Activated CD8-positive, alpha-beta memory T cell treated with anti-CD3 and anti-CD28 coated beads for 48 hours (primary cell): Measurements from ENCODE around the gene EFCAB14.
A peak's percentile ranks its signal among the peaks of the same experiment; 100 is the strongest.
"Not testable (repeated sequence)": the region's sequence is repeated elsewhere in the genome, so short reads cannot be mapped to it uniquely, and the experiment has no call there.

Source experiments
- DNase-seq, 3 experiments: peaks; one replicate each; pipeline ENCODE4 v3.0.0-alpha.2; 2020; ENCODE audit warnings: low read depth in 2 of 3, low spot score in 2 of 3

The EFCAB14 gene, protein sequence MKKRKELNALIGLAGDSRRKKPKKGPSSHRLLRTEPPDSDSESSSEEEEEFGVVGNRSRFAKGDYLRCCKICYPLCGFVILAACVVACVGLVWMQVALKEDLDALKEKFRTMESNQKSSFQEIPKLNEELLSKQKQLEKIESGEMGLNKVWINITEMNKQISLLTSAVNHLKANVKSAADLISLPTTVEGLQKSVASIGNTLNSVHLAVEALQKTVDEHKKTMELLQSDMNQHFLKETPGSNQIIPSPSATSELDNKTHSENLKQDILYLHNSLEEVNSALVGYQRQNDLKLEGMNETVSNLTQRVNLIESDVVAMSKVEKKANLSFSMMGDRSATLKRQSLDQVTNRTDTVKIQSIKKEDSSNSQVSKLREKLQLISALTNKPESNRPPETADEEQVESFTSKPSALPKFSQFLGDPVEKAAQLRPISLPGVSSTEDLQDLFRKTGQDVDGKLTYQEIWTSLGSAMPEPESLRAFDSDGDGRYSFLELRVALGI

DNA sequence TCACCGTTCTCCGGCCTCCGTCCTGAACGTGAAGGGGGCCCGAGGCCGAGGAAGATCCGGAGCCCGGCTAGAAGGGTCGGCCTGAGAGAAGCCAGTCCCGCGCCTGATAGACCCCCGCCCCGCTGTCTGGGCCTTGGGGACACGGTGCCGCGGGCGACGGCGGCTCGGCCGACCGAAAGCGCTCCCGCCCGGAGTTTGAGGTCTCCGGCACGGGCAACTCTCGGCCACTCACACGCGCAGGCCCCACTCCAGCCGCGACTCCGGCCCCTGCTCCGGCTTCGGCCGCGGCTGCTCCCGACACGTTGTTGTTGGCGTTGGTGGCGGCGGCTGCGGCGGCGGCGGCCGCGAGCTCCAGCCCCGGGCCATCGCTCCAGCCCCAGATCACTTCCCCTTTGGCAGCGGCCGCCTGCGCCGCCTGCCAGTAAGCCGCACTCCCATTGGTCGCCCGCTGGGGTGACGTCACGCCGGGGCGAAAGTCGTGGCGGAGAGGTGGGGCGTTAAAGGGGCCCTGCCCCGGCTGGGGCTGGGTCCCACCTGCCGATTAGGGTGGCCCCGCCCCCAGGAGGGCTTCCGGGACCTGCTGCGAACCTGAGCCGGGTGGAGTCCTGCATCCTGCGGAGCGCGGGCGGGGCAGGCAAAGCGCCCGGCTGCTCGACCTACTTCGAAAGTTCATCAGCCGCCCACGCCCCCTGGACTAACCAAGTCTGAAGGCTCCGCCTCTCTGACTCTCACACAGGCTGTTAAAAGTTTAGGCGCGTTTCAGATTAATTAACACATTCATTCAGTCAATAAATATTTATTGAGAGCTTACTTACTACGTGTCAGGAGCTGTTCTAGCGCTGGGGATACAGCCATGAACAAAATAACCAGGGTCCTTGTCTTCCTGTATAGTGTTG lies at the start of gene EFCAB14:
Gene EFCAB14 (minus strand): TSS at position 388 of the 896 bp plus-strand sequence. CDS start 1,027 bp downstream, outside the sequence.
- DNase-seq, result peak; percentile 99 to 100 (median 99)

DNA sequence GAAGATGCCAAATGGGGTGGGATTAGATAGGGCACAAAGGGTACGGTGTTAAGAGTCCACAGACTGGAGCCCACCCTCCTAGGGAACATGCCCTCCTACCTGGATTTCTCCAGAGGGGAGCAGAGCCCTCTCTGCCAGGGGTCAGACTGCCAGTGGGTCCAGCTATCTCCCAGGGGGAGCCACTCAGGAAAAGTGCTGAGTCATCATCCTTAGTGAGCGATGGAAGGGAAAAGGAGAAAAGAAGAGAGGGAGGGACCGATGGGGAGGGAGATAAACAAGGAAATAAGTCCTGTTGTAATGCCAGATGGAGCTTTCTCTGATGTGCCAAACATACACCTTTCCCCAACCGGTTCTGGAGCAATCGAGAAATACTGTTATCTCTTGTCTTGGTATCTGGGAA lies 49.5 kb upstream of the EFCAB14 start:
- DNase-seq, result no peak

DNA sequence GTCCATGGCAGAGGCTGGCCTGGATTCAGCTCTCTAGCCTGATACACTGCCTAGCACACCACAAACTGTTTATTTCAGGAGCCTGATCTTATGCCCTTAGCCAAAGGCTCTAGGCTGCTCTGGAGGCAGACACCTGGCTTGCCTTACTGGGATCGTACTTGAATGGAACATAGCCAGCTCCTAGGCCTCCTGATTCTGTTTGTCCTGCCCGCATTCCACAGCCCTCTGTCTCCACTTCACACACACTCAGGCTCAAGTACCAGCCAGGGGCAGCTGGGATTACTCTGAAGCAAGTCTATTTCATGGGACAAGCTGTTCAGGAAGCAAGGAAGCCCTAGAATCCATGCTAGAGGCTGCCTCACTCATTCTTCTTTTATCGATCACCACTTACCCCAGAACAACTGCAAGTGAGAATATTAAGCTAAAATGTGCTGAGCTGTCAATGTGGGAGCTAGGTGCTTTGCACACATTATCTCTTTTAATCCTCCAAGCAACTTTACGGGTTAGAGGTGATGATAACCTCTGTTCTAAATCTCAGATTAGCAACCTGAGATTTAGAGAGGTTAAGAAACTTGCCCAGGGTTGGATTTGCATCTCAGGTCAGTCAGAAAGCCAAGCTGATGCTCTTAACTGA lies 48.9 kb upstream of the EFCAB14 start:
- DNase-seq, result no peak

DNA sequence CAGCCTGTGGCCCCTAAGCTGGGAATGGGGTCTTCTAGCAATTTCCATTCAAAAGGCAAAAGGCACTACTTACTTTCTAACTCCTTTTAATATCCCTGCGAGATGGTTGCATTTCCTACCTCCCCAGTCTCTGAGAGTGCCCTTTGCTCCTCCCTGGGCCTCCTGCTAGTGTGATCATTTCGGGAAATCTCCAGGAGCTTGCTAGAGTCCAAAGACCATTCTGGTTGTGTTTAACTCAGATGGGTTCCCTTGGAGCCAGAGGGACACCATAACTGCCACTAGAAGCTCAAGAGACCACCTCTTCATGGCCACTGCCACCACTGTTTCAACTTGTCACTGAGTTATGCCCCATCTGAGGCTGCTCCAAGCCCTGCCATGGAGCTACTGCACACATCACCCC lies 45.5 kb upstream of the EFCAB14 start:
- DNase-seq, result no peak

DNA sequence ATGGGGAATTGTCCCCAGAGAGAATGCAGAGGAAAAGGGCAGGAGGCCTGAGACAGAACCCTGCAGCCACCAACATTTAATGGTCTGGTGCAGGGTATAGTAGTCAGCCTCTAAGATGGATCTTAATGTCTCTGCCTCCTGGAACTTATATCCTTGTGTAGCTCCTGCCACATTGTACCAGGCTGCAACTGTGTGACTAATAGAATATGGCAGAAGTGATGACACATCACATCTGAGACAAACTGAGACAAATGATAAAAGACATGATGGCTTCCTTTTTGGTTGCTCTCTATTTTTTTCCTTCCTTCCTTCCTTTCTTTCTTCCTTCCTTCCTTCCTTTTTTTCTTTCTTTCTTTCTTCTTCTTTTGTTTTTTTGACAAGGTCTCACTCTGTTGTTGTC lies 42.8 kb upstream of the EFCAB14 start:
- DNase-seq, result no peak

DNA sequence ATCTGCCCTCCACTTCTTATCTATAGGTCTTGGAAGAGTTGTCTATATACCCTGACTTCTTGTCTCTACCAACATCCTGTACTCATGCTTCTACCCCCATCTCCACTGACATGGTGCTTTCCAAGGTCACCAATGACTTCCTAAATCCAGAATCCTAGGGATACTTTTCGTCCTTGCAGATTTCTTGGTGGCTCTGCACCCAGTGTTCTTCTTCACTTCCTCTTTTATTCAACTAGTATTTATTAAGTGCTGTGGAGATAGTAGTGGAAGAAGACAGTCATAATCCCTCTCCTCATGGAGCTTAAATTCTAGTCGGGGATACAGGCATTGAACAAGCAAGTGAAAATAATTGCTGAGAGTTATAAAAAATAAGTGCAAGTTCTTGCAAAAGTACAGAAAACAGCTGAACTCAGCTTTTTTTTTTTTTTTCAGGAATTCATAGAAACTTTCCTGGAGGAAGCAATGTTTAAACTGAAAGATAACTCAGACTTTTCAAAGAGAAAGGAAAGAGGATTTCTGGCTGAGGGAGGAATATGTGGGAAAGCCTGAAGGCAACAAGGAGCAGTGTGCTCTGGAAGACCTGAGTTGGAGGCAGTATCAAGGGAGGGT lies 41.7 kb upstream of the EFCAB14 start:
- no peak for DNase-seq

DNA sequence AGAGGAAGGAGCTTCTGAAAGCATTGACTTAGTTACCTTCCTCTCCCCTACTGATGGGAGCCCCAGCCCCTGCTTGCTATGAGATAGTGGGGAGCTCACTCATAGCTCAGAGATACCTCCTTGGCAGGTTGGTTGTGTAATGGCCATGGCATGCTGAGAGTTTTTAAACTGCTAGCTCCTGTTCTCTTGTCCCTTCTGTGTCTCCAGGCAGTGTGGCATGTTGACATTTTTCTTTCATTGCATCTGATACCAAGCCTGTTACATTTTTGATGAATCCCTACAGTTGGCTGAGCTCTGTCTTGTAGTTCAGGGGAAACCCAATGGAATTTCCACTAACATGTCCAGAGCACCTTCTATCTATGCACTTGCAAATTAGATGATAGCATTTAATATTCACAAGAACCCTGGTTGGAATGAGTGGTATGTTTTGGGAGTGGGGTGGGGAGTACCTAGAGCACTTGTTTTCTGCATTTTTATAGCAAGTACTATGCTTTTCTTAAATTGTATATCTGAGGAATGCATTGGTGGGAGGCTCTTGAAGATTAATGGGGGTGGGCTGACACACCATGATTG lies 39.1 kb upstream of the EFCAB14 start:
- DNase-seq, result no peak

DNA sequence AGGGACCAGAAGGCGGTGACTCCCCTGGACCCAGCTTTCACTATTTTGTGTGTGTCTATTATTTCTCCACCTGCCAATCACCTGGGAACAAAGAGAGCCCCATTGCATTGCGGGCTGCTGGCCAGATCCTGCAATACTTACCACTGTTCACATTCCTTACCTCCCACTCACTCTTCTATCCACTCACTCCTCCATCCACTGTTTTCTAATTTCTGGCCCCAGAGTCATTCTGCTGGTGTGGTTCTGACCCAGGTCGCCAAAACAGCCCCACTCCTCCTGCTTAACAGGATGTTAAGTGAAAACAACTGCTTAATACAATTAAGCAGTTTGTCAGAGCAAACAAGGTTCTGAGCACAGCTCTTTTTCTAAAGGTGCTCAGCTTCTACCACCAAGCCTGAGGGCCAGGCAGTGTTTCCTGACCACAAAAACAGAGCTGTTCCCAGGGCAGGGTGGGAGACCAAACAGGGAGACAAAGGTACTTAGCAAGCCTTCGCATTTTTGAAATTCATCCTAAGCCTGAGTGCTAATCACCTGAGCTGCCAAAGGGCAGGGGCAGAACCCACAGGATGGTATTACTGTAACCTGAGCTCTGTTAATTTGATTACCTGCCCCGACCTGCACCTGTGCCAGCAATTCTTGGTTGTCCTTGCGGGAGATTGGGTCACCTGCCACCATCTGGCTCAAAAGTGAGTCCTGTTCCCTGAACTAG lies 38.5 kb upstream of the EFCAB14 start:
- DNase-seq, result no peak

DNA sequence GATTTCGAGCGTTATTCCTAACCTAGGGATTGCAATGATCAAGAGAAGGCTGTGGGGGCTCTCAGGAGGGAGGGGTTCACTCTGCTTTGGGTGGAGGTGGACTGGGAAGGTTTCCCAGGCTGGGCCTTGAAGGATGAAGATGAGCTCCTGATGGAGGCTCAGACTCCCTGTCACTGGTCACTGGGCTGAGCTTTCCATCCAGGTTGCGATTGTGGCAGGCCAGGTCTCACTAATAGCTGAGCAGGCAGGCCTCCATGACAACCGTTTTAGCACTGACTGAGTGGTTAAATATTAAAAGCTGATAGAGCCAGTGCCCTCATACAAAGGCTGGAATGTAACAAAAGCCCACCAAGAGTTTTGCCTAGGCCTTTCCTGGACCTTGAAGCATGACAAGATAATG lies 36.2 kb upstream of the EFCAB14 start:
- DNase-seq, result no peak

DNA sequence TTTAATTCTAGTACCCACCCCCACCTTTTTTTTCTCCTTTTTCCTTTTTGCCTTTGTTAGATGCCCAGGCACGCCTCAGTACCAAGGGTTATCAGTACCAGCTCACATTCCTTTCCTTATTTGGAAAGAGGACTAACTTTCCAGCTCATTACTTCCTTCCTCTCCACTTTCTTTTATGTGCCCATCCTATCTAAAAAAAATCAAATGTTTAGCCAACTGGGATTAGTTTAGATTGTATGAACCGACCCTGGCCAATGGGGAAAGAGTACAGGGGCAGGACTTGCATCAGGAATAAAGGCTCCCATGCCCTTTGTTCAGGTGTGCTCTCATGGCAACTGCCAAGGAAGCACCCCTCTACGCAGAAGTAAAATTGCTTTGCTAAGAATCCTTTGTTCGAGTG lies 35.8 kb upstream of the EFCAB14 start:
- DNase-seq, result not testable (repeated sequence)

DNA sequence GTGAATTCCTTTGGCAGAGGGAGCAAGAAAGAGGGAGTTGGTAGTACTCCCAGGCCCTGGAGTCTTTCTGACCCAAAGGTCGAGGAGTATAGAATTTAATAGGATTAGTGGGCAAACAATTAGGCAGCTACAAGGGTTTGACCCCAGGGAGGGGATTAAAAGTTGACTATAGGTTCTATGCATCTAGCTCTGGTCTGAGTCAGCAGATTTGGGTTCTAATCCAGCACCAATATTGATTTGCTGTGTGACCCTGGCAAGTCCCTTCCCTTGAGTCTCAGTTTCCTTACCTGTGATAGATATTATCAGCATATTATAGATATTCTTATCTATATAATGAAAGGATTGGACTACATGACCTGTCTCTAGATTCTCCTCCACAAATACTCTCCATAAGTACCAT lies 35.1 kb upstream of the EFCAB14 start:
- no peak for DNase-seq

DNA sequence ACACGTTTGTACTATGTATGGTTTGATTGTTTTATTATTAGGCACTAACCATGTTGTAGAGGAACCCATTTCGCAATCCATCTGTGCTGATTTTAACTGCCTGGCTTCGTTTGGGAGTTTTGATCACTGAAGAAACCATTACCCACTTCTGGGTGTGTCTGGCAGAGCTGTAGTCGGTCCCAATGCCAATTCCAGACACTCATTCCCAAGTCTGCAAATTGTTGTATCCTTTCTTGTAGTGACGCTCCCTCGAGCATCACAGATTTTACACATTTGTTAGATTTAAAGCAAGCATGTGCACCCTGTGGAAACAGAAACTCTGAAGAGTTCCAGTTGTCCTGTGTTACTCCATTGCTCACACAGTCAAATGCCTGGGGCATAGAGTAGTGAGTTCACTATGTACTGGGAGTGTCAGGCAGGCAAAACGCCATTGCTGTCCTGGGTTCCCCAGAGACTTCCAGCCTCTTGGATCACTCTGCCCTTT lies 31.0 kb upstream of the EFCAB14 start:
- DNase-seq, result no peak

DNA sequence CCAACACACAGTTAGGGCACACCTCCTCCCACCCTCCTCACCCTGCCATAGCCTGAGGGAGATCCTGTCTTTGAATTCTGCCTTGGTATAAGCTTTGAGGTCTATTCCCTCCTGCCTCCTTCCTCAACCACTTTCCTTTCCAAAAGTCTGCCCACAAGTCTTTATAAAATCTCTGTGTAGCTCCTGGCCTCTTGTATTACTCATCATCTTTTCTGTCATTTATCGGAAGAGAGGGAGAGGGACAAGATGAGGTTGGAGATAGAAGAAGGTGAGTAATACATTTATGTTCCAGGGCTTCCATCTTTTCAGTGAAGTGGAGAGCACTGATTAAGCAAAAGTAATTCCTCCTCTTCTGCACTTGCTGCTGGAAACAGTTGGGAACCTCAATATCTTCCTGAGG lies 30.5 kb upstream of the EFCAB14 start:
- no peak for DNase-seq

DNA sequence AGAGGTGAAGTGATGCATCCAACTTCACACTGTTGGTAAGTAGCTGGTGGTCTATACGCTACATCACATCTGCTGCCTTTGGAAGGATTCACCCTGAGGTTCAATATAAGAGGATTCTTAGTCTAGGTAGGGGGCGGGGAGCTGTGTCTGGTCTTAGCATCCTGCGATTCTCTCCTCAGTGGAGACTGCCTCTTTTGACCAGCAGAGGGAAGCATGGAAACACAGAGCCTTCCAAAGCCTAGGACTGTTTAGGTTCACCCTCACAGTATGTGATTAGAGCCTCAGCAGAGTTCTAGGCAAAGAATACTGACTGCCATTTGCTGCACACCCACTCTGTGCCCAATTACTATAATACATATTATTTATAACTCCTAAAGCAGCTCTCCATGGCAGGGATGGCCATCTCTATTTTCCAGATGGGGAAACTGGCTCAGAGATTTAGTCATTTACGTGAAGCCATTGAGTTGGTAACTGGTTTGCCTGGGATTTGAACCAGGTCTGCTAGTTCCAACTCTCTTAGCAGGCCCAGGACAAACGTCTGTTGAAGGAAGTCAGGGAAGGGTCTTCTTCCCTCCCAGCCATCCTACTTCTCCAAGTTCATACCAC lies 28.9 kb upstream of the EFCAB14 start:
- DNase-seq, result no peak

DNA sequence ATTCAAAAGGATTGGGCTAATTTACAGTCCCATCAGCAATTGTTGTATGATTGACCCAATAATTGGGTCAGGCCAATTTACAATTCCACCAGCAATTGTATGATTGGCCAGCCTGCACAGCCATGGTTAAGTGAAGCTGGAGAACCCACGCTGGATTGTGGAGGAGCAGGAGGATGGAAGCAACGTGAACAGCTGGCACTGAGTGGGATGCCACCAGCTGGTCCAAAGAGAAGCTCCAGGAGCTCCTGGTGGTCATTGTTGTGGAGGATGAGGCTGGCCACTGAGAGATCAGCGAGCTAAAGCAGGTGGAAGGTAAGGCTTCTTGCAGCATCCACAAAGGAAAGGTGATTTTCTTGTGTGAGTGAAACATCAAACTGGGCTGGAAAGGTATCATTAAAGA lies 23.2 kb upstream of the EFCAB14 start:
- no peak for DNase-seq

DNA sequence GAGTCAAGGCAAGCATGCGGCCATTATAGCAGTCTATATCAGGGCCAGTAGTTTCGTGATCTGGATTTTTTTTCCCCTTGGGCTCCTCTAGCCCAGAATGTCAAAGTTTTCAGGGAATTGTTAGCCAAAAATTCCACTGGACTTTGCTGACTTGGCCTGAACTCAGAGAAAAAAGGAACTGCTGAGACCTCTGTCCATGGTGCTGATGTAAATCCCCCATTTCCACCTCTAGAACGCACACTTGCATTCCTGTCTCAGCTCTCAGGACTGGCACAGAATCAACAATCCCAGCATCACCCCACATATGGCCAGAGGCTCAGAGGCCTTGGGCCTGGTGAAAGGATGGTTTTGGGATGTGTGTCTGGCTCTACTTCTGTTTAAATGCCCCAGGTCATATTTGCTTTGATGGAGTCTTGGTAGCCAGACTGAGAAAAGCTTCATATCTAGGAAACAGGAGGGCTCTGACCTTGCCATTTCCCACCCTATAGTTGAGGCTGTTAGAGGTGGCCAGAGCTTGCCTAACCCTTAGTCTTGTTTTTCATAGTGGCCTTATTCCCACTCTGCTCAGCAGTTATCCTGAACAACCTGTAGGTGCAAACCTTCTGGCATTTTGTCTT lies 16.9 kb upstream of the EFCAB14 start:
- no peak for DNase-seq

DNA sequence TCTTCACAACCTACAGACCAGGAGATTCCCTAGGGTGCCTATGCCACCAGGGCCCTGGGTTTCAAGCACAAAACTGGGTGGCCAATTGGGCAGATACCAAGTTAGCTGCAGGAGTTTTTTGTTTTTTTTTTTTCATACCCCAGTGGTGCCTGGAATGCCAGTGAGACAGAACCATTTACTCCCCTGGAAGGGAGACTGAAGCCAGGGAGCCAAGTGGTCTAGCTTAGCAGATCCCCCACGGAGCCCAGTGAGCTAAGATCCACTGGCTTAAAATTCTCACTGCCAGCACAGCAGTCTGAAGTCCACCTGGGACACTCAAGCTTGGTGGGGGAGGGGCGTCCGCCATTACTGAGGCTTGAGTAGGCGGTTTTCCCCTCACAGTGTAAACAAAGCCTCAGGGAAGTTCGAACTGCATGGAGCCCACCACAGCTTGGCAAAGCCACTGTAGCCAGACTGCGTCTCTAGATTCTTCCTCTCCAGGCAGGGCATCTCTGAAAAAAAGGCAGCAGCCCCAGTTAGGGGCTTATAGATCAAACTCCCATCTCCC lies 9.5 kb upstream of the EFCAB14 start:
- not testable (repeated sequence) for DNase-seq

DNA sequence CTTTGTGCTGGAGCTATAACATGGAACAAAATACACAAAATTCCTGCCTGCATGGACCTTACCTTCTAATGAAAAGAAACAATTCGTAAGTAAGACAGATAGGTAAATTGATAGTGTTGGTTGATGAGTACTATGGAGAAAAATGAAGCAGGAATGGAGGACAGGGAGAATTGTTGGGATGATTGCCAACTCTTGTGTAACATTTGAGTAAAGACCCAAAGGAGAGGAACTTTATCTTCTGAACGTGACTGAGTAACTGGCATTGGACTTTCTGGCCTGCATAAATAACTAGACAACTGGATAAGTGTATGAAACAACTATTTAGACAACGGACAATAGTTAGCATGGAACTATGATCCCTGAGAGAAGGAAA lies 6.8 kb upstream of the EFCAB14 start:
- DNase-seq, result no peak
